GOT3 (cell line): ENCODE measurements around the gene WFDC2.
"Not testable (repeated sequence)": the region's sequence is repeated elsewhere in the genome, so short reads cannot be mapped to it uniquely, and the experiment has no call there.

Source experiments
- DNase-seq: peaks from one replicate; lab custom pipeline; 2025; ENCODE audit warnings: mixed read lengths; lab: John Stamatoyannopoulos, UW

The WFDC2 gene

GRCh38 chr20:45452238-45452637 is 17.3 kb upstream of the WFDC2 start:
- DNase-seq: no peak

GRCh38 chr20:45452772-45453691 is 16.5 kb upstream of the WFDC2 start:
- DNase-seq: no peak

GRCh38 chr20:45456632-45457031 is 12.9 kb upstream of the WFDC2 start:
- DNase-seq: no peak

- DNase-seq: no peak
These were observed 9.9 kb upstream of the WFDC2 start for GRCh38 chr20:45459606-45460005.

- DNase-seq: no peak
These were observed 8.3 kb upstream of the WFDC2 start for GRCh38 chr20:45461225-45461624.

- no peak for DNase-seq
These were observed 6.6 kb upstream of the WFDC2 start for GRCh38 chr20:45462711-45463509.

GRCh38 chr20:45463709-45464108 is 5.8 kb upstream of the WFDC2 start:
- no peak for DNase-seq

- DNase-seq: no peak
These were observed 3.9 kb upstream of the WFDC2 start for GRCh38 chr20:45465491-45466266.

GRCh38 chr20:45467172-45467571 is 2.4 kb upstream of the WFDC2 start:
- DNase-seq: no peak

GRCh38 chr20:45467861-45468260 is 1.7 kb upstream of the WFDC2 start:
- DNase-seq: no peak

- no peak for DNase-seq
These were observed 844 bp downstream of the WFDC2 start for GRCh38 chr20:45470262-45470931.

- DNase-seq: no peak
These were observed 1.4 kb downstream of the WFDC2 start for GRCh38 chr20:45470937-45471336.

GRCh38 chr20:45472286-45472685 is 2.7 kb downstream of the WFDC2 start:
- DNase-seq: not testable (repeated sequence)

- not testable (repeated sequence) for DNase-seq
These were observed 8.1 kb downstream of the WFDC2 start for GRCh38 chr20:45477530-45478148.

- DNase-seq: no peak
These were observed 10.3 kb downstream of the WFDC2 start for GRCh38 chr20:45479822-45480221.

GRCh38 chr20:45484676-45485075 is 15.1 kb downstream of the WFDC2 start:
- no peak for DNase-seq

GRCh38 chr20:45485388-45485787 is 15.8 kb downstream of the WFDC2 start:
- no peak for DNase-seq

GRCh38 chr20:45487231-45487635 is 17.7 kb downstream of the WFDC2 start:
- DNase-seq: no peak

GRCh38 chr20:45489083-45489531 is 19.6 kb downstream of the WFDC2 start:
- DNase-seq: no peak

- DNase-seq: no peak
These were observed 26.0 kb downstream of the WFDC2 start for GRCh38 chr20:45495501-45495941.

GRCh38 chr20:45496166-45496565 is 26.6 kb downstream of the WFDC2 start:
- no peak for DNase-seq
